EL (cell line): ENCODE results near the gene CDC6.
A peak's percentile ranks its signal among the peaks of the same experiment; 100 is the strongest.

Experiments used
- DNase-seq: peaks from one replicate; pipeline ENCODE4 v3.0.0-alpha.2; 2016

CDC6 gene

DNA sequence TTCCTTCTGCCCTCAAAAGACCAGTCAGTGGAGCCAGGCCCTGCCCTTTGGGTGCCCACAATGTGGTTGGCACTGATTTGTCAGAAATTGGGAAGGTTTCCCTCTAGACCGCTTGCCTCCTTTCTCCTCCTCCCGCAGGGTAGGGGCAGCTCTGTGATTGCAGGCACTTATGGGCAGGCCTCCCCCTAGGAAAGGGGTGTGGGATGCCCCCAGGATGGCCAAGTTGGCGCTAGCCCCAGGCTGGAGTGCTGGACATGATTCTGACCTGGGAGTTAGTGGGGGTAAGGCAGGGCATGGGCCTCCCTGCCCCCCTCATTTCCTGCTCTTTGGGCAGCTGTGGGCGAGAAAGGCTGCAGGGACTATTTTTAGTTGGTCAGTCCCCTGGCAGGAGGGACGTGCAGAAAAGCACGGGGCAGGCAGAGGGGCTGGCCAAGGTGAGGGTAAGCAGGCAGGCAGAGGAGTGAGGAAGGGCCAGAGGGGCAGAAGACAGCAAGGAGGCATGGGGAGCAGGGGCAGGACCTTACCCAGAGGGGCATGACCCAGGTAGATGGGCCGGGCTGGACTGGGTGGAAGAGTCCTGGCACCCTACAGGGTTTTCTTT lies 24.6 kb downstream of the CDC6 start:
- no peak for DNase-seq

DNA sequence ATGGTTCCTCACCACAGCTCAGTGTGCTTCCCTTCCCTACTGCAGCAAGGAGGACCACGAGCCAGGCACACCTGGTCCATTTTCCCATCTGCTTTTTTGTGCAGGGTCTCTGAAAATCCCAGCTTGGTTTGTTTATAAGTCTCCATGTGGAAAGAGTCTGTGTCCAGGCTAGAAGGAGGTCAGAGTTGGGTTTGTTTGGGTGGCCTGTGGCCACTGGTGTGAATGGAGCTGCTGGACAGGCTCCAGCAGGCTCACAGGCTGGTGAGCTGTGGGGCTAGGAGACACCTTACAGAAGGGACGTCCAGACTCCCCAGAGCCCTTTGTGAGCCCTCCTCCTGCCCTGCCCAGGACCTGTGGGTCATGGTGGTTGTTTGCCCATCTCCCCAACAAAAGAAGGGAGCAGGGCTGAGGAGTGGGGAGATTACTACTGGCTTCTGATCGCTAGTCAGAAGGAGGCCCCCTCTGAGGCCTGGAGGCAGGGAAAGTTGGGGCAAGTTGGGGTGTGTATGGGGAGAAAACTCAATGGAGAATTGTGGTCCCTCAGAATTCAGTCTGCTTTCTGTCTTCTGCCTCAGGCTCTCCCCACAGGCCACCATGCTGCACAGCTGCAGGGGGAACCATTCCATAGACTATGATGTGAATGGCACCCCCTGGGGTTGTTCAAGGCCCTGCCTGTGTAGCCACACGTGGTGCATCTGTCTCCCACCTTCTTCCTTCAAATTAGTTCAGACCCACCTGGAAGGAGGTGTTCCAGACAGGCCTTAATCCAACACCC lies 25.4 kb downstream of the CDC6 start:
- DNase-seq, result no peak

- DNase-seq, result no peak
Observed at GRCh38 chr17:40313668-40314583, 26.2 kb downstream of the CDC6 start.

DNA sequence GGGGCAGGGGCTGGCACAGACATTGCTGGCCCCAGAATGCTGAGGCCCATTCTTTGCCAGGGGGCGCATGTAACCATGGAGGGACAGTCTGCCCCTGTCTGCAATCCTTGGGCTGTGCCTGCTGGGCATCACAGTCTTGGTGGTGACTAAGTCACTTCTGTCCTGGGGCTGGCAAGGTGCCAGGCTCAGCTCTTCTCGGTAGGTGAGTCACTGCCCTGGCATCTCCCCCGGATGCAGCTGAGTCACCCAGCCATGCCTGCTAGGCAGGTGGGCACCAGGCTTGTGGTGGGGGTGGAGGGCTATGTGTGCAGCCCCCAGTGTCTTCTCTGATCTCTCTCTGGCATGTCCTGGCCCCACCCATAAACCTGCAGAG lies 26.9 kb downstream of the CDC6 start:
- DNase-seq, result peak; percentile 97

GRCh38 chr17:40315206-40315605 lies 27.5 kb downstream of the CDC6 start:
- no peak for DNase-seq

GRCh38 chr17:40315678-40316570 lies 28.2 kb downstream of the CDC6 start:
- DNase-seq, result no peak

DNA sequence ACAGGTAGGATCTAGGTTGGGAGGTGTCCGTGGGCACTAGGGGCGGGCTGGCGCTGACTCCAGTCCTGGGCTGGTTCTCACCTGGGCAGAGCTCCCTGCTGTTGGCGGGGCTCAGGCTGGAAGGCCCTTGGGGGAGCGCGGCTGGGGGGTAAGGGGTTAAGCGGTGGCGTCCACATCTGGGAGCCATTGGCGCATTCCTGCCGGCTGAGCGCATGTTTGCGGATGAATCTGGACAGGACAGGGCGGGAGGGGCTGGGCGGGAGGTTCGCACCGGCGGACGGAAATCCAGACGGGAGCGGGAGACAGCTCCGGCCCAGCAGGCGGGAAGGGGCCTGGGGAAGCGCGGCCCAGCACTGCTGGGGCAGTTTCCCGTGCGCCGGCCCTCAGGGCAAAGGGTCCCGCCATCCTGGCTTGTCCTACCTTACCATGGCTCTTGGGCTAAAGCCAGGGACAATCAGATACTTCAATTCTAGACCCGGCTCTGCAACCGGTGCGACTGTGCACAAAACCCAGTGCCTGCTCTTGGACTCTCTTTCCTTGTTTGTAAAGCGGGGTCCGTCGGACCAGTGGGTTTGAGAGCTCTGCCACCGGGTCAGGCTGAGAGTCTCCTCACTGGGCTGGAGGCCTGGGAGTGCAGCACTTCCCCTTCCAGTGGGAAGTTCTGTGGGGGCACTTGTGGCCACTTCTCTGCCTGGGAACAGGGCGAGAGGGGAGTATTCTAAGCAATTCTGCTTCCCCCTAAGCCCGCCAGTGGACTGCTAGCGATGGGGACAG lies 29.1 kb downstream of the CDC6 start:
- peak; percentile 90 for DNase-seq

- peak; percentile 84 for DNase-seq
Observed at GRCh38 chr17:40317345-40317873, 29.7 kb downstream of the CDC6 start.

- DNase-seq, result peak; percentile 98
Observed at GRCh38 chr17:40317880-40318829, 30.5 kb downstream of the CDC6 start.

DNA sequence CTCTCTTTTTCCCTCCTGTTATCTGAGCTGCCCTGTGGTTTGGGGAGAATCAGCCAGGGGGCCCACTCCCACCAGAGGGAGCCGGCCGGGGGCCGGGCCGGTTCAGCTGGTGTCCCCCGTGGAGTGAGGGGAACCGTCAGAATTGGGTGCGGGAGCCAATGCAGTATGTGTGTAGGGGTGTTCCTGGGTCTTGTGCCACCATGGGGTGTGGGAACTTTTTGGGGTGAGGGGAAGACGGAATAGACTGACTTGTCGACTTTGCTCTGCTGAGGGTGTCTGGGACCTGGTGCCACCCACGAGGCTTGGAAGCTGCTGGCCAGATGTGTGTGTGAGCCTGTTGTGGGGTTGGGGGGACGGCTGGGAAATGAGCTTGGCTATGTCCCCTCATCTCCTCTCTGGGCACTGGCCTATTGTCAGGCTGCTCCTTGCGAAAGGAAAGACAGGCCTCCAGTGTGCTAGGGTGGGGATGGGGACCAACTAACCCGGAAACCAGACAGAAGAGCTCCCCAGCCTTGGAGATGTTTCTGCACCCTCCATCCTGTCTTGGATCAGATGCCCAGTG lies 31.2 kb downstream of the CDC6 start:
- no peak for DNase-seq

DNA sequence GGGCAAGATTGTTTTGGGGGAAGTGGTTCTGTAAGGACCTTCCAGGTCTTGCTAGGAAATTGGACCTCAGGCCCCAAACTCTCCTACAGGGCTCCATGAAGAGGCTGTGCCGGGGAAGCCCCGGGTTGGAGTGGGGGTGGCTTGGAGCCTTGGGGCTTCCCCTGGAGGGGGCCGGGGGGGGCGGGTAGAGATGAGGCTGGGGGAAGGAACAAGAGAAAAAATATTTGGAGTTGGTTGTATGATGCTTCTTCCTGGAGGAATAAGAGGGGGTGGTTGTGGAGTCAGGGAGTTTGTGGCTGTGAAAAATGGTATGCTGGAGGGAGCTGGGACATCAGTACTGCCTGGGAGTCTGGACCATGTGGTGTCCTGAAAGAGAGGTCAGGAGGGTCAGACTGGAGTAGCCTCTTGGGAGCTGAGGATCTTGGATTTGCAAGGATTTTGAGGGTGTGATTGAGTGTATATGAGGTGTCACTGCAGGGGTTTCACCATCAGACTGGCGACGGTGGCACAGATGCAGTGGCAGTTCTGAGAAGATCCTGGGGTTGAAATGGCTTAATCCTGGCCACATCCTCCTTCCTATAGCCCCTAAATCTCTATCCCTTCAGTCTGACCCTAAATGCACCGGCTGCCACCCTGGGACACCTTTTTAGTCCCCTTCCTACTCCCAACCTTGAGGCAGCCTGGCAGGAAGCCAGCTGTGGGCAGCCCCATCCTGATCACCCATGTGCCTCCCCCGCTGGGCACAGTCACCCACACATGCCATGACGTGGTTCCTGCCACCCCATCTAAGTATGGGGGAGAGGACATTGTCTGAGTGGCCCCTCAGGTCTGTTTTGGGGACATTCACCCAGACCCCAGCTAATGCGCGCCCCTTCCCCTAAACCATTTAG lies 32.2 kb downstream of the CDC6 start:
- no peak for DNase-seq

GRCh38 chr17:40320756-40321523 lies 33.3 kb downstream of the CDC6 start:
- DNase-seq, result no peak

DNA sequence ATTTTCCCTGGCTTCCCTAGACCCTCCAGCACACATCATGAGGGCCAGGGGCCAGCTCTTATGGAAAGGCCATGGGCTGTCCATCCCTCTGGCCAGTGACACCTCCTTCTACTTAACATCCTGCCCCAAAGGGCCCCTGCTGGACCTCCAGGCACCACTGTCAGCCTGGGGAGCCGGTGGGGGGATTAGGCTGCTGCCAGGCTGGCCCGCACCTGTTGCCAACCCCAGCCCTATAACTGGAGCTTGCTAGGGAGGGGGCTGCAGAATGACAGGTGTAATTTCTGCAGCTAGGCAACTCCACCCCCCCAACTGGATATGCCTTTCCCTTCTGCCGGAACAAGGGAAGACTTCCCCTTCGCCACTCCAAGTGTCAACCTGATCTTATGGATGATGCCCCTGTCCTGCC lies 33.8 kb downstream of the CDC6 start:
- no peak for DNase-seq

DNA sequence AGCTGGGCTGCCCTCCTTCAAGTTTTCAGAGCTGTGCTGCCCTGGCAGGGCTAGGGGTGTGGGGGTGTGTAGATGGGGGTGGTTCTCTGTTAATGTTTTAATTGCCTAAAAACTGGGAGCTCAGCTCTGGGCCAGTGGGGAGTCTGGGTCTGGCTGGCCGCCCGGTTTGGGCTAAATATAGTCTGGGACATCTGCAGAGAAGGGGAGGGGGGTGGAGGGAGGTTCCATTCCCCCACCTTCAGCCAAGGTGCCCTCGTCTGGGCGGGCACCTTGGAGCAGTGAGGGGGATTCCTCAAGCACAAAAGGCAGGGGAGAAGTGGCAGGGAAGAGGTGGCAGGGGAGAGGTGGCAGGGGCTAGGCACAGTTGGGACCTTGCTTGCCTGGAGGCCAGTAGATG lies 34.3 kb downstream of the CDC6 start:
- no peak for DNase-seq

- peak; percentile 87 for DNase-seq
Observed at GRCh38 chr17:40322358-40323315, 35.0 kb downstream of the CDC6 start.
